ENCODE measurements around the gene UIMC1. TPM values are rescaled to one million over a fixed set of nuclear protein-coding genes. Genes with fewer than 3 reads are reported as not detected.

UIMC1 gene
- total RNA-seq, 1 experiment from 2014 or later, result 38.4 TPM

DNA sequence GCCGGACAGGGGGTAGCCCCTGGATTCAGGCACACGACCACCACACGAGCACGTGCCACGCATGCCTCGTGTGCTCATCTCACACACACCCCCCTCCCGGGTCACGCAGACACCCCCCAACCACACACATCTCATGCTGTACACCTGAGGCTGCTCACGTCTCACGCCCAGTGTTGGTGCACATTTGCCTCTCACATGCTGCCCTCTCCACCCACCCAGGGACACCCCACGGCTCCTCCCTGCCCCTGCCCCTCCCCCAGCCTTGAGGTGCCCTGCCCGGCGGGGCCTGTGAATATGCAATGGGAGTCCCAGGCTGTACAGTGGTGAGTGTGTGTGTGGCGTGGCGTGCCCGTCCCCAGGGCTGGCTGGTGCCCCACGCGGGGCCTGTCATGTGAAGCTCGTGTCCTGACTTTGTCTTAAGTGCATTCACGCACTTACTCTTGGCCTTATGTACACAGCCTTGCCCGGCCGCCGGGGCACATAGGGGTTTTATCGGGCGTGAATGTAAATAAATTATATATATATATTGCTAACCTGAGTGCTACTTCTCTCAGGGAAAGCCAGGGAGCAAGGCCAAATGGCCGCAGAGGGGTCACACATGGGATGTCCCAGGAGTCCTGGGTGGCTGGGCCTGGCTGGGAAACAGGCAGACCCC lies 126.1 kb downstream of the UIMC1 start:
- DNase-seq (ENCODE audit: low read depth, low spot score) (no peak), ATAC-seq (no peak)
- Histone ChIP-seq H3K79me2 (ENCODE audit: insufficient read depth, low read length) (no peaks in the 10 kb centered on the region), H3K9me2 (ENCODE audit: insufficient read depth) (no peaks in the 10 kb centered on the region), H3K36me3 (ENCODE audit: control insufficient read depth in 1 of 2, insufficient read depth in 2 of 2, low read length in 2 of 2) (no peaks in the 10 kb centered on the region), H3K27ac (ENCODE audit: low read depth, low read length) (no peak overlapping the region), H2AFZ (ENCODE audit: low read depth, low read length, poor library complexity, severe bottlenecking) (no peak overlapping the region), H3K4me1 (ENCODE audit: control insufficient read depth in 1 of 2, insufficient read depth in 2 of 2, low read length in 2 of 2) (no peaks in the 10 kb centered on the region), H3K9ac (ENCODE audit: low read length) (no peak overlapping the region), H4K20me1 (ENCODE audit: insufficient read depth) (no peaks in the 10 kb centered on the region), H3K4me3 (replicated peaks in 1 of 2; ENCODE audit: low read depth in 1 of 2, low read length in 2 of 2) (no peak overlapping the region), H3K9me3 (ENCODE audit: control insufficient read depth in 1 of 2, insufficient read depth in 1 of 2, low read depth in 1 of 2, low read length in 2 of 2) (no peaks in the 10 kb centered on the region), H3K27me3 (ENCODE audit: insufficient read depth, low read length) (no peaks in the 10 kb centered on the region), H3K4me2 (ENCODE audit: low read length) (no peak overlapping the region)
- ChIA-PET RAD21 (ENCODE audit: low non-redundant PET in 1 of 2, low total read pairs in 2 of 2, uncharacterized antibody in 2 of 2, unreplicated experiment in 2 of 2) (no interaction called here), CTCF (no interaction called here), POLR2A (no interaction called here)
- BruUV-seq (replicated peaks), result no TSS peak
- TF ChIP-seq FOSL1 (IDR thresholded peaks at IDR 0.05; ENCODE audit: low read depth), result no peak
- TF ChIP-seq, protein P1, sequence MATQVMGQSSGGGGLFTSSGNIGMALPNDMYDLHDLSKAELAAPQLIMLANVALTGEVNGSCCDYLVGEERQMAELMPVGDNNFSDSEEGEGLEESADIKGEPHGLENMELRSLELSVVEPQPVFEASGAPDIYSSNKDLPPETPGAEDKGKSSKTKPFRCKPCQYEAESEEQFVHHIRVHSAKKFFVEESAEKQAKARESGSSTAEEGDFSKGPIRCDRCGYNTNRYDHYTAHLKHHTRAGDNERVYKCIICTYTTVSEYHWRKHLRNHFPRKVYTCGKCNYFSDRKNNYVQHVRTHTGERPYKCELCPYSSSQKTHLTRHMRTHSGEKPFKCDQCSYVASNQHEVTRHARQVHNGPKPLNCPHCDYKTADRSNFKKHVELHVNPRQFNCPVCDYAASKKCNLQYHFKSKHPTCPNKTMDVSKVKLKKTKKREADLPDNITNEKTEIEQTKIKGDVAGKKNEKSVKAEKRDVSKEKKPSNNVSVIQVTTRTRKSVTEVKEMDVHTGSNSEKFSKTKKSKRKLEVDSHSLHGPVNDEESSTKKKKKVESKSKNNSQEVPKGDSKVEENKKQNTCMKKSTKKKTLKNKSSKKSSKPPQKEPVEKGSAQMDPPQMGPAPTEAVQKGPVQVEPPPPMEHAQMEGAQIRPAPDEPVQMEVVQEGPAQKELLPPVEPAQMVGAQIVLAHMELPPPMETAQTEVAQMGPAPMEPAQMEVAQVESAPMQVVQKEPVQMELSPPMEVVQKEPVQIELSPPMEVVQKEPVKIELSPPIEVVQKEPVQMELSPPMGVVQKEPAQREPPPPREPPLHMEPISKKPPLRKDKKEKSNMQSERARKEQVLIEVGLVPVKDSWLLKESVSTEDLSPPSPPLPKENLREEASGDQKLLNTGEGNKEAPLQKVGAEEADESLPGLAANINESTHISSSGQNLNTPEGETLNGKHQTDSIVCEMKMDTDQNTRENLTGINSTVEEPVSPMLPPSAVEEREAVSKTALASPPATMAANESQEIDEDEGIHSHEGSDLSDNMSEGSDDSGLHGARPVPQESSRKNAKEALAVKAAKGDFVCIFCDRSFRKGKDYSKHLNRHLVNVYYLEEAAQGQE (IDR thresholded peaks at IDR 0.05; ENCODE audit: low read depth), result no peak
- TF ChIP-seq ZNF274 (IDR thresholded peaks at IDR 0.05; ENCODE audit: low read depth, low read length), result no peak
- no peak for TF ChIP-seq JUND (IDR thresholded peaks at IDR 0.05)
- no peak for TF ChIP-seq CEBPB (IDR thresholded peaks at IDR 0.05; ENCODE audit: low read depth)
- TF ChIP-seq POLR2AphosphoS5 (IDR thresholded peaks at IDR 0.05; ENCODE audit: low read depth, low read length), result no peak
- intact Hi-C loops (cut with micrococcal nuclease), result no loop called here

Measured in HCT116 (cell line).